Fibroblast of mammary gland (primary cell): Measurements from ENCODE around the gene YRDC.

Experiments used
- DNase-seq: peaks from one replicate; pipeline ENCODE4 v3.0.0-alpha.2; 2010; ENCODE audit warnings: low read depth
- H3K4me3 ChIP-seq: 2 replicates; pipeline ENCODE4 v1.5.1; 2011; ENCODE audit warnings: low read depth, mild to moderate bottlenecking, low read length, moderate library complexity; ENCODE audit not compliant: control insufficient read depth
- TF ChIP-seq, protein P1 (sequence below): conservative IDR thresholded peaks from 2 replicates; pipeline ENCODE4 v1.5.1; 2011; ENCODE audit warnings: low read depth, low read length, inconsistent platforms; ENCODE audit not compliant: control insufficient read depth, insufficient read depth

Gene YRDC

DNA sequence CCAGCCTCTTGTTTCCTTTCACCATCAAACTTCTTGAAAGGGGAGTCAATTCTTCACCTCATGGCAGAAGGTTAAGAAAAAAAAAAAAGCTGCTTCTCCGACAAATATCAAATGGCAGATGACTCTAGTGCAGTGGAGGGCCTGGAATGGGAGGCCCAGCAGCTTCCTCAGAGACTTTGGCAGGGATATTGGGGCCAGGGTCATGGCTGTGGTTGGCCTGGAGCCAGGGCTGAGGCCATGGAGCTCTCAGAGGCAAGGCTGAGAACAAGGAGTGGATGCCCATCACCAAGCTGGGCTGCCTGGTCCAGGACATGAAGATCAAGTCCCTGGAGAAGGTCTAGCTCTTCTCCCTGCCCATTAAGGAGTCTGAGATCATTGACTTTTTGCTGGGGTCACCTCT, 32.7 kb upstream of the YRDC start:
- H3K4me3 ChIP-seq: no peak overlapping the region
- TF ChIP-seq, protein P1, sequence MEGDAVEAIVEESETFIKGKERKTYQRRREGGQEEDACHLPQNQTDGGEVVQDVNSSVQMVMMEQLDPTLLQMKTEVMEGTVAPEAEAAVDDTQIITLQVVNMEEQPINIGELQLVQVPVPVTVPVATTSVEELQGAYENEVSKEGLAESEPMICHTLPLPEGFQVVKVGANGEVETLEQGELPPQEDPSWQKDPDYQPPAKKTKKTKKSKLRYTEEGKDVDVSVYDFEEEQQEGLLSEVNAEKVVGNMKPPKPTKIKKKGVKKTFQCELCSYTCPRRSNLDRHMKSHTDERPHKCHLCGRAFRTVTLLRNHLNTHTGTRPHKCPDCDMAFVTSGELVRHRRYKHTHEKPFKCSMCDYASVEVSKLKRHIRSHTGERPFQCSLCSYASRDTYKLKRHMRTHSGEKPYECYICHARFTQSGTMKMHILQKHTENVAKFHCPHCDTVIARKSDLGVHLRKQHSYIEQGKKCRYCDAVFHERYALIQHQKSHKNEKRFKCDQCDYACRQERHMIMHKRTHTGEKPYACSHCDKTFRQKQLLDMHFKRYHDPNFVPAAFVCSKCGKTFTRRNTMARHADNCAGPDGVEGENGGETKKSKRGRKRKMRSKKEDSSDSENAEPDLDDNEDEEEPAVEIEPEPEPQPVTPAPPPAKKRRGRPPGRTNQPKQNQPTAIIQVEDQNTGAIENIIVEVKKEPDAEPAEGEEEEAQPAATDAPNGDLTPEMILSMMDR: no peak
- no peak for DNase-seq

DNA sequence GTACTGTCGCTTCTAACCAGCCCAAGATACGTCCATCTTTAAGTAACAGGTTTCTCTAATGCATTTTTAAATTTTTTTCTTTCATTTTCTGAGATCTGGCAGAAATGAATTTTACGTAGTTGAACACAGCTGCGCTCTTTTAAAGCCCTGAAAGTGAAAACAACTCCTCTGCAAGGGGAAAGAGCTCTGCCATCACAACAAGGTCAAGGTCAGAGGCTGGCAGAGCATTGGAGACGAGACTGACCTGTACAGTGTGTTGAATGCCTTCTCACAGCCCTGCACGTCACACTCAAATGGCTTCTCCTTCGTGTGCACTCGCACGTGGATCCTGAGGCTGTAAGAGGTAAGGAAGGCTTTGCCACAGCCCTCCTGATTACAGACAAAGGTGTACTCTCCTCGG, 31.7 kb upstream of the YRDC start:
- H3K4me3 ChIP-seq: no peak overlapping the region
- TF ChIP-seq, protein P1: no peak
- DNase-seq: no peak

DNA sequence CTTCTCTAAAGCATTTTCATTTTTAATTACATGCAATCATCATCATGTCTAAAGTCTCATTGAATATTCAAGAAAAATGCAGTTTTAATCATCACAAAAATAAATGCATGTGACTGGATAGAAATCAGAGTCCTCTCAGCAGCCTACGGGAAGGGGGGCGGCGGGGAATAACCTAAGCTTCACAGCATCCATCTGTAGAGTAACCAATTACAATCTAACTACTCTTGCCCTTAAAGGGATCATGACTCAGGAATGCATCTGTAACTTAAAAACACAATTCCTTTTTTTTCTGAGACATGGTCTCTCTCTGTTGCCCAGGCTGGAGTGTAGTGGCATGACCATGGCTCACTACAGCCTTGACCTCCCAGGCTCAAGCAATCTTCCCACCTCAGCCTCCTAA, 28.8 kb upstream of the YRDC start:
- no peak overlapping the region for H3K4me3 ChIP-seq
- TF ChIP-seq, protein P1: no peak
- DNase-seq: no peak

DNA sequence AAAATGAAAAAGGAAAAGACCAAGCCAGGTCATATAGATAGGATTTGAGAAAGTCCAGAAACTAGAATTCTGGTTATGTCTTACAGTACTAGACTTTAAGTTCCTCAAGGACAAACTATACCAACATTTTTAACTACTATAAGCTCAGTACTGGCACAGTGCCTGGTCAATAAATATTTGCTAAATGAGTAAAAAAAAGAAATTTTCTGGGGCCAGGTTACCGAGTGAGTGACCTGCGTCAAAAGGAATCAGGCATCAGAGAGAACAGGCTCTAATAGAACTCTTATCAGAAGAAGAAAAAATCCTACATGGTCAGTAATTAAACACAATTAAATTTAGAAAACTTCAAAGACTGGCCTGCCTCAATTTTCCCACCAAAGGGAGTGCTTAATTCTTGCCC, 23.8 kb upstream of the YRDC start:
- no peak for DNase-seq
- no peak overlapping the region for H3K4me3 ChIP-seq
- TF ChIP-seq, protein P1: no peak

DNA sequence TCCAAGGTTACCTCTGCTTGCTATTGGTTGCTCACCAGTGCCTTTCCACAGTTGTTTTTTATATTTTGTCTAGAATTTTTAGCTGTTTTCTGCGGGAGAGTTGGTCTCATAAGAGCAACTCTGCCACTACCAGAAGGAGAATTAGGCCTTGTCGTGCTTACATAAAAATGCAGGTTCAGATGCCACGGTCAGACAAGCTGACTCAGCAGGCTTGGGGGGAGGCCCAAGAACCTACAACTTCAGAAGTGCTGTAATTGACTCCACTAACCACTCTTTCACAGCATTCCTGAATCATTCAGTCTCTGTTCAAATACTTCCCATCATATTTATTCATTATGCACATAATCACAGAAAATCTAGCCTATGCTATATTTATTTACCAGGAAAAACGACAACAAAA, 23.1 kb upstream of the YRDC start:
- H3K4me3 ChIP-seq: no peak overlapping the region
- no peak for DNase-seq
- TF ChIP-seq, protein P1: no peak

DNA sequence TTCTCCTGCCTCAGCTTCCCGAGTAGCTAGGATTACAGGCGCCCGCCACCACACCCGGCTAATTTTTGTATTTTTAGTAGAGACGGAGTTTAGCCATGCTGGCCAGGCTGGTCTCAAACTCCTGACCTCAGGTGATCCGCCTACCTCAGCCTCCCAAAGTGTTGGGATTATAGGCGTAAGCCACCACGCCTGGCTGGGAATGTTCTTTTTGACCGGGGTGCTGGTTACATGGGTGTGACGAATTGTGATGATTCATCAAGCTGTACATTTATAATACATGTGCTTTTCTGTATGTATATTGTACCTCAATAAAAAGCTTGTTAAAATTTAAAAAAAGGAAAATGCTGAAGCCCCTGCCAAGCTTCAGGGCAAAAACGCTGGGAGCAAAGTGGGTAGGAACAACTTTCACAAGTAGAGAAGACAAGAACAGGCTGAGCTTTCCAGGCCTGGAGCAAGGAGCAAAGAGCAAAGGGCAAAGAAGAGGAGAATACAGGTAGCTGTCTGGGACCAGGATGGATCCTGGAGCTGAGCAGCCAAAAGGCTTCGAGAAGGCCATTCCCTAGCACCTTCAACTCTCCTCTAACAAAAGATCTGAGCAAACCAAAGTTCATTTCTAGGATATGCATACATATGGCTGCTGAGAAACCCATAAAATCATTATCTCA, 20.5 kb upstream of the YRDC start:
- TF ChIP-seq, protein P1: no peak
- H3K4me3 ChIP-seq: no peak overlapping the region

DNA sequence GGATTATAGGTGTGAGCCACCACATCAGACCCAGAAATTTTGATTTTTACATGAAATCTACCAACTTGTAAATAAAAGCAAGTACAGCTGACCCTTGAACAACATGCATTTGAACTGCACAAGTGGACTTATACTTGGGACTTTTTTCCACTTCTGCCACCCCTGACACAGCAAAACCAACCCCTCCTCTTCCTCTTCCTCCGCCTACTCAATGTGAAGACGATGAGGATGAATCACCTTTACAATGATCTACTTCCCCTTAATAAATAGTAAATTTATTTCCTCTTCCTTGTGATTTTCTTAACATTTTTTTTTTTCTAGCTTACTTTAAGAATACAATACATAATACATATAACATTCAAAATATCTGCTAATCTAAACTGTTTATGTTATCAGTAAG, 17.5 kb upstream of the YRDC start:
- no peak overlapping the region for H3K4me3 ChIP-seq
- TF ChIP-seq, protein P1: no peak
- no peak for DNase-seq

More for the DNA sequence above, 20.5 kb upstream of the YRDC start:
- DNase-seq: no peak
